K562 (cell line): ENCODE data around the gene POLR2A. TPM values are rescaled to one million over a fixed set of nuclear protein-coding genes. Genes with fewer than 3 reads are reported as not detected.

Source experiments
- ATF7 ChIP-seq: fragments of 450-650 bp; IDR thresholded peaks from 2 replicates; pipeline ENCODE4 v1.7.1; 2014; ENCODE audit warnings: mild to moderate bottlenecking, moderate library complexity
- CREB1 ChIP-seq, 2 experiments: sonication (generic) in 1 of 2; formaldehyde crosslinking in 1 of 2; IDR thresholded peaks; 2 replicates each; pipeline versions ENCODE4 v1.6.1 to v1.8.0; 2012 to 2022; ENCODE audit warnings: inconsistent platforms in 1 of 2, mild to moderate bottlenecking in 1 of 2, missing genetic modification reagents in 1 of 2, moderate library complexity in 1 of 2
- ETV1 ChIP-seq: fragments of 450-650 bp; conservative IDR thresholded peaks from 2 replicates; pipeline ENCODE4 v1.6.1; 2016; ENCODE audit warnings: missing genetic modification characterization, control low read depth, low read depth, missing compliant biosample characterization
- HDAC6 ChIP-seq: IDR thresholded peaks from 2 replicates; pipeline ENCODE4 v1.6.1; 2012; ENCODE audit warnings: low read depth, mild to moderate bottlenecking, control low read depth, inconsistent platforms, low read length, moderate library complexity
- HMG20B ChIP-seq: fragments of 250-450 bp; sonication (Bioruptor Pico); IDR thresholded peaks from 2 replicates; pipeline ENCODE4 v1.5.0; 2021; ENCODE audit warnings: mild to moderate bottlenecking
- KDM5B ChIP-seq: fragments of 200-600 bp; sonication (generic); IDR thresholded peaks from 2 replicates; pipeline ENCODE4 v1.6.1; 2012; ENCODE audit warnings: low read depth, mild to moderate bottlenecking, moderate library complexity, low read length, control low read depth, inconsistent platforms; ENCODE audit not compliant: insufficient replicate concordance
- L3MBTL2 ChIP-seq: fragments of 450-650 bp; IDR thresholded peaks from 2 replicates; pipeline ENCODE4 v1.6.1; 2016; ENCODE audit warnings: mild to moderate bottlenecking, moderate library complexity
- MYC ChIP-seq, 2 experiments: fragments of 250-450 bp in 1 of 2; sonication (Bioruptor Pico) in 1 of 2; IDR thresholded peaks; 2 replicates each; pipeline versions ENCODE4 v1.5.1 to v1.6.1; 2012 to 2021; ENCODE audit warnings: low read depth in 2 of 2, borderline replicate concordance in 1 of 2, improper control_type of control experiment in 1 of 2, low read length in 1 of 2, mild to moderate bottlenecking in 1 of 2, moderate library complexity in 1 of 2
- NKRF ChIP-seq: fragments of 450-650 bp; IDR thresholded peaks from 2 replicates; pipeline ENCODE4 v1.6.1; 2016; ENCODE audit warnings: borderline replicate concordance
- NRF1 ChIP-seq, 2 experiments: fragments of 450-650 bp; IDR thresholded peaks in 1 of 2; conservative IDR thresholded peaks in 1 of 2; 2 replicates each; pipeline ENCODE4 v1.6.1; 2014; ENCODE audit warnings: mild to moderate bottlenecking in 2 of 2
- POLR2G ChIP-seq: fragments of 200-400 bp; formaldehyde crosslinking; IDR thresholded peaks from 2 replicates; pipeline ENCODE4 v1.6.1; 2017; ENCODE audit warnings: low read depth, mild to moderate bottlenecking, antibody characterized with exemption, low read length, moderate library complexity
- PREB ChIP-seq: sonication (generic); formaldehyde crosslinking; IDR thresholded peaks from 2 replicates; pipeline ENCODE4 v1.8.1; 2023; ENCODE audit warnings: mild to moderate bottlenecking, missing genetic modification reagents
- RB1 ChIP-seq: fragments of 450-650 bp; IDR thresholded peaks from 2 replicates; pipeline ENCODE4 v1.6.1; 2017; ENCODE audit warnings: low read depth, mild to moderate bottlenecking
- SMAD3 ChIP-seq: fragments of 450-650 bp; formaldehyde crosslinking; conservative IDR thresholded peaks from 2 replicates; pipeline ENCODE4 v1.4.0; 2020; ENCODE audit warnings: mild to moderate bottlenecking
- ZBTB11 ChIP-seq, 3 experiments: fragments of 200-800 bp in 1 of 3; fragments of 250-450 bp in 1 of 3; fragments of 450-650 bp in 1 of 3; sonication (Bioruptor Pico) in 1 of 3; sonication (Bioruptor generic) in 1 of 3; formaldehyde crosslinking in 1 of 3; IDR thresholded peaks; 2 replicates each; pipeline versions ENCODE4 v1.6.1 to v1.8.0; 2016 to 2022; ENCODE audit warnings: mild to moderate bottlenecking in 2 of 3, missing genetic modification characterization in 2 of 3, missing compliant biosample characterization in 1 of 3, moderate library complexity in 1 of 3
- ZBTB7A ChIP-seq: IDR thresholded peaks from 2 replicates; pipeline ENCODE4 v1.6.1; 2011; ENCODE audit warnings: low read depth, mild to moderate bottlenecking, low read length, moderate library complexity, borderline replicate concordance; ENCODE audit not compliant: control insufficient read depth
- ZFX ChIP-seq: sonication (generic); formaldehyde crosslinking; IDR thresholded peaks from 2 replicates; pipeline ENCODE4 v1.8.0; 2022; ENCODE audit warnings: mild to moderate bottlenecking, missing genetic modification reagents, moderate library complexity
- ZNF551 ChIP-seq: fragments of 250-450 bp; sonication (Bioruptor Pico); IDR thresholded peaks from 2 replicates; pipeline ENCODE4 v1.5.0; 2021; ENCODE audit warnings: mild to moderate bottlenecking, moderate library complexity
- ZNF699 ChIP-seq: fragments of 250-450 bp; sonication (Bioruptor Pico); IDR thresholded peaks from 2 replicates; pipeline ENCODE4 v1.8.0; 2021; ENCODE audit warnings: mild to moderate bottlenecking, moderate library complexity; ENCODE audit not compliant: insufficient replicate concordance
- polyA plus RNA-seq, 8 experiments: library from polyadenylated mRNA; depleted of rRNA in 4 of 8; stranded (reverse) in 5 of 8; unstranded in 3 of 8; fragments of >200 nt; fragmentation: Nextera tagmentation in 2 of 8; fragmentation: Illumina TruSeq in 1 of 8; extraction: Ambion mirVana in 2 of 8; extraction: Trizol in 1 of 8; gene quantifications; 2 replicates each; pipeline versions ENCODE4 v1.2.1 to v1.2.3, GENCODE V29; 2011 to 2014; ENCODE audit warnings: inconsistent platforms in 1 of 8, missing spikeins in 1 of 8
- total RNA-seq, 7 experiments: library from RNA; depleted of rRNA in 6 of 7; stranded (reverse); fragments of >200 nt in 6 of 7; fragmentation: Illumina TruSeq in 2 of 7; extraction: Trizol in 2 of 7; gene quantifications; 2 replicates each; pipeline versions ENCODE4 v1.2.1 to v1.2.3, GENCODE V29; 2011 to 2021; ENCODE audit warnings: low replicate concordance in 1 of 7

The POLR2A gene
- total and polyA plus RNA-seq, 9 of the 15 experiments (the other 6 are each of a cell fraction or from before 2014, with no cell fraction given), result 1.3 to 109 (median 12.4) TPM

GRCh38 chr17:7479213-7480088, 4.7 kb upstream of the POLR2A start, which contains the start of gene ZBTB4 (continued):
- TF ChIP-seq MYC (IDR thresholded peaks at IDR 0.05; ENCODE audit: low read depth, low read length) (no peak), MYC (CRISPR knock-in tag; IDR thresholded peaks at IDR 0.05; ENCODE audit: borderline replicate concordance, low read depth) (no peak), ZNF699 (no peak), HMG20B (no peak), KDM5B (peak; percentile 27), ZBTB11 (CRISPR knock-in tag; IDR thresholded peaks at IDR 0.05) (peak in 1 of 3 experiments; percentile 43; a peak in 1 of 6 replicates), L3MBTL2 (0 out of 2 replicates have a peak, but pooled peaks have one; percentile 40), RB1 (0 out of 2 replicates have a peak, but pooled peaks have one; percentile 21), ATF7 (0 out of 2 replicates have a peak, but pooled peaks have one; percentile 23), CREB1 (IDR thresholded peaks at IDR 0.05) (no peak), CREB1 (CRISPR knock-in tag; IDR thresholded peaks at IDR 0.05) (0 out of 2 replicates have a peak, but pooled peaks have one; percentile 14), SMAD3 (CRISPR knock-in tag) (no peak), HDAC6 (no peak), NRF1 (conservative IDR thresholded peaks at IDR 0.05 in 1 of 2, IDR thresholded peaks at IDR 0.05 in 1 of 2) (peak; percentile 59 to 70), NKRF (0 out of 2 replicates have a peak, but pooled peaks have one; percentile 9), POLR2G (peak; percentile 77), ZFX (CRISPR knock-in tag) (peak; percentile 86), ZBTB7A (peak; percentile 43; the same call in 1 of the 2 replicates), ZNF551 (no peak), ETV1 (no peak), PREB (CRISPR knock-in tag) (no peak)
